SK-N-SH treated with all-trans-retinoic acid at 6 μM for 48 hours (cell line): ENCODE results near the gene ARF1.

Experiments used
- ATAC-seq: fragments of 200-7000 bp; cut with Tn5 transposase; 3 replicates; pipeline ENCODE4 v1.9.1; 2020; ENCODE audit warnings: mild to moderate bottlenecking, moderate library complexity
- ARNTL ChIP-seq: fragments of 450-650 bp; formaldehyde crosslinking; IDR thresholded peaks from 2 replicates; pipeline ENCODE4 v1.5.0; 2020; ENCODE audit warnings: low read depth, mild to moderate bottlenecking, moderate library complexity, borderline replicate concordance
- BACH2 ChIP-seq: fragments of 250-450 bp; sonication (Bioruptor Pico); IDR thresholded peaks from 2 replicates; pipeline ENCODE4 v1.9.0; 2021; ENCODE audit warnings: mild to moderate bottlenecking, borderline replicate concordance
- CSDC2 ChIP-seq: fragments of 250-450 bp; sonication (Bioruptor Pico); IDR thresholded peaks from 2 replicates; pipeline ENCODE4 v1.5.0; 2020; ENCODE audit warnings: mild to moderate bottlenecking, moderate library complexity
- ESRRG ChIP-seq: fragments of 250-450 bp; sonication (Bioruptor Pico); IDR thresholded peaks from 2 replicates; pipeline ENCODE4 v1.6.1; 2021; ENCODE audit warnings: mild to moderate bottlenecking
- GLIS3 ChIP-seq: fragments of 250-450 bp; sonication (Bioruptor Pico); IDR thresholded peaks from 2 replicates; pipeline ENCODE4 v1.5.0; 2020; ENCODE audit warnings: mild to moderate bottlenecking, moderate library complexity
- ISL1 ChIP-seq: fragments of 250-450 bp; sonication (Bioruptor Pico); IDR thresholded peaks from 2 replicates; pipeline ENCODE4 v2.1.2; 2022; ENCODE audit warnings: mild to moderate bottlenecking, moderate library complexity
- OSR1 ChIP-seq: fragments of 250-450 bp; sonication (Bioruptor Pico); IDR thresholded peaks from 2 replicates; pipeline ENCODE4 v1.8.0; 2022; ENCODE audit warnings: moderate library complexity, mild to moderate bottlenecking, inconsistent platforms
- PPARA ChIP-seq: fragments of 250-450 bp; sonication (Bioruptor Pico); IDR thresholded peaks from 2 replicates; pipeline ENCODE4 v1.5.0; 2020; ENCODE audit warnings: mild to moderate bottlenecking, borderline replicate concordance
- RARB ChIP-seq: fragments of 250-450 bp; sonication (Bioruptor Pico); IDR thresholded peaks from 2 replicates; pipeline ENCODE4 v1.8.0; 2021; ENCODE audit warnings: mild to moderate bottlenecking, moderate library complexity
- SNAI2 ChIP-seq: fragments of 250-450 bp; sonication (Bioruptor Pico); IDR thresholded peaks from 2 replicates; pipeline ENCODE4 v1.5.0; 2020; ENCODE audit warnings: mild to moderate bottlenecking, moderate library complexity
- TCF4 ChIP-seq: fragments of 250-450 bp; sonication (Bioruptor Pico); IDR thresholded peaks from 2 replicates; pipeline ENCODE4 v1.8.0; 2021; ENCODE audit warnings: mild to moderate bottlenecking, moderate library complexity, borderline replicate concordance
- TOX ChIP-seq: fragments of 250-450 bp; sonication (Bioruptor Pico); IDR thresholded peaks from 2 replicates; pipeline ENCODE4 v1.8.0; 2021; ENCODE audit warnings: mild to moderate bottlenecking, moderate library complexity, borderline replicate concordance
- ZC3H10 ChIP-seq: fragments of 250-450 bp; sonication (Bioruptor Pico); IDR thresholded peaks from 2 replicates; pipeline ENCODE4 v1.5.1; 2021; ENCODE audit warnings: mild to moderate bottlenecking, moderate library complexity
- ZFP3 ChIP-seq: fragments of 250-450 bp; sonication (Bioruptor Pico); IDR thresholded peaks from 2 replicates; pipeline ENCODE4 v1.5.0; 2020; ENCODE audit warnings: mild to moderate bottlenecking, moderate library complexity
- ZNF70 ChIP-seq: fragments of 450-650 bp; formaldehyde crosslinking; IDR thresholded peaks from 2 replicates; pipeline ENCODE4 v1.5.0; 2020; ENCODE audit warnings: mild to moderate bottlenecking, moderate library complexity
- ZNF8 ChIP-seq: fragments of 450-650 bp; formaldehyde crosslinking; IDR thresholded peaks from 2 replicates; pipeline ENCODE4 v1.5.0; 2020; ENCODE audit warnings: mild to moderate bottlenecking, moderate library complexity
- TF ChIP-seq, protein P1 (sequence below): fragments of 250-450 bp; sonication (Bioruptor Pico); IDR thresholded peaks from 2 replicates; pipeline ENCODE4 v1.8.0; 2021; ENCODE audit warnings: low read depth, mild to moderate bottlenecking, moderate library complexity, borderline replicate concordance
- TF ChIP-seq, protein P2 (sequence below): fragments of 250-450 bp; sonication (Bioruptor Pico); IDR thresholded peaks from 2 replicates; pipeline ENCODE4 v1.5.1; 2021; ENCODE audit warnings: mild to moderate bottlenecking, moderate library complexity
- TF ChIP-seq, protein P3 (sequence below): fragments of 250-450 bp; sonication (Bioruptor Pico); IDR thresholded peaks from 2 replicates; pipeline ENCODE4 v1.8.0; 2020; ENCODE audit warnings: mild to moderate bottlenecking, moderate library complexity, borderline replicate concordance
- TF ChIP-seq, protein P4 (sequence below): fragments of 250-450 bp; sonication (Bioruptor Pico); IDR thresholded peaks from 2 replicates; pipeline ENCODE4 v1.5.1; 2020; ENCODE audit warnings: low read depth, mild to moderate bottlenecking, moderate library complexity

The ARF1 gene

DNA sequence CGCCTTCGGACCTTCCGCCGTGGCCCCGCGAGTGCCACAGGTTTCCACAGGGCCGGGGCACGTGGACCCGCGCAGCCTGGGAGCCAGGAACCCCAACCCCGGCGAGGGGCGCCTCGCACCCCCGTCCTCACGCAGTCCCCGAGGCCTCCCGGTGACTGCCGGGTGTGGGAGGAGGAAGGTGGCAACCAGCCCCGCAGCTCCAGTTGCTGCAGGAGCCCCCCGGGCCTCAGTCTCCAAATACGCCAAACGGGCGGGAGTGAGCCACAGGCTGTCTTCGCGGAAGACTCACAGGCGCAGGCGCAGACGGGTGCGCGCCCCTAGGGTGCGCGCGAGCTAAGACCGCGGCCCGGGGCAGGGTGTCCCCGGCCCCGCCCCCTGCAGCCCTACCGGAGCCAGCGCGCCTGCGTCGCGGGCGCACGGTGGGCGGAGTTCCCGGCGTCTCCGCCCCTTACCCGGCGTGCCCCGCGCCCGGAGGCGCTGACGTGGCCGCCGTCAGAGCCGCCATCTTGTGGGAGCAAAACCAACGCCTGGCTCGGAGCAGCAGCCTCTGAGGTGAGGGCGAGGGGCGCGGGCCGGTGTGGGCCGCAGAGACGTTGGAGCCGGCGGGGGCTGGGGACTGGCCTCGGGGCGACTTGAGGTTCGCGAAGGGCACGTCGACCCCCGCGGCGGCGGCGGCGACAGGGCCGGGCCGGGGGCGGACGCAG lies at the start of gene ARF1:
Gene ARF1 (plus strand): TSS at position 495 of the 704 bp plus-strand sequence. CDS start 14,407 bp downstream, outside the sequence.
- TF ChIP-seq ZC3H10 (CRISPR knock-in tag) (no peak), OSR1 (CRISPR knock-in tag) (0 out of 2 replicates have a peak, but pooled peaks have one; percentile 69)
- peak; percentile 90 for ATAC-seq

DNA sequence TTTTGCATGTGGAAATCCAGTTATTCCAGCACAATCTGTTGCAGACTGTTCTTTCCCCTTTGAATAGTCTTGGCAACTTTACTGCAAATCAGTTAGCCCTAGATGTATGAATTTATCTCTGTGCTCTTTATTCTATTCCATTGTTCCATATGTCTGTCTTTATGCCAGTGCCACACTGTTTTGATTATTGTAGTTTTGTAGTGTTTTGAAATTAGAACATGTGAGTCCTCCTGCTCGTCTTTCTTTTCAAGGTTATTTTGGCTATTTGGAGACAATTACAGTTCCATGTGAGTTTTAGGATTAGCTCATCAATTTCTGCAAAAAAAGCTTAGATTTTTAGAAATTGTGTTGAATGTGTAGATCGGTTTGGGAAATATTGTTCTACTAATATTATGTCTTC lies 49.1 kb upstream of the ARF1 start:
- no peak for TF ChIP-seq PPARA
- no peak for TF ChIP-seq ISL1 (CRISPR knock-in tag)
- no peak for TF ChIP-seq CSDC2 (CRISPR knock-in tag)
- no peak for TF ChIP-seq SNAI2 (CRISPR knock-in tag)
- TF ChIP-seq, protein P1, sequence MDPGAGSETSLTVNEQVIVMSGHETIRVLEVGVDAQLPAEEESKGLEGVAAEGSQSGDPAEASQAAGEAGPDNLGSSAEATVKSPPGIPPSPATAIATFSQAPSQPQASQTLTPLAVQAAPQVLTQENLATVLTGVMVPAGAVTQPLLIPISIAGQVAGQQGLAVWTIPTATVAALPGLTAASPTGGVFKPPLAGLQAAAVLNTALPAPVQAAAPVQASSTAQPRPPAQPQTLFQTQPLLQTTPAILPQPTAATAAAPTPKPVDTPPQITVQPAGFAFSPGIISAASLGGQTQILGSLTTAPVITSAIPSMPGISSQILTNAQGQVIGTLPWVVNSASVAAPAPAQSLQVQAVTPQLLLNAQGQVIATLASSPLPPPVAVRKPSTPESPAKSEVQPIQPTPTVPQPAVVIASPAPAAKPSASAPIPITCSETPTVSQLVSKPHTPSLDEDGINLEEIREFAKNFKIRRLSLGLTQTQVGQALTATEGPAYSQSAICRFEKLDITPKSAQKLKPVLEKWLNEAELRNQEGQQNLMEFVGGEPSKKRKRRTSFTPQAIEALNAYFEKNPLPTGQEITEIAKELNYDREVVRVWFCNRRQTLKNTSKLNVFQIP, result no peak
- TF ChIP-seq ZFP3 (CRISPR knock-in tag), result no peak
- TF ChIP-seq ESRRG (CRISPR knock-in tag), result no peak
- no peak for TF ChIP-seq OSR1 (CRISPR knock-in tag)
- ATAC-seq, result no peak

DNA sequence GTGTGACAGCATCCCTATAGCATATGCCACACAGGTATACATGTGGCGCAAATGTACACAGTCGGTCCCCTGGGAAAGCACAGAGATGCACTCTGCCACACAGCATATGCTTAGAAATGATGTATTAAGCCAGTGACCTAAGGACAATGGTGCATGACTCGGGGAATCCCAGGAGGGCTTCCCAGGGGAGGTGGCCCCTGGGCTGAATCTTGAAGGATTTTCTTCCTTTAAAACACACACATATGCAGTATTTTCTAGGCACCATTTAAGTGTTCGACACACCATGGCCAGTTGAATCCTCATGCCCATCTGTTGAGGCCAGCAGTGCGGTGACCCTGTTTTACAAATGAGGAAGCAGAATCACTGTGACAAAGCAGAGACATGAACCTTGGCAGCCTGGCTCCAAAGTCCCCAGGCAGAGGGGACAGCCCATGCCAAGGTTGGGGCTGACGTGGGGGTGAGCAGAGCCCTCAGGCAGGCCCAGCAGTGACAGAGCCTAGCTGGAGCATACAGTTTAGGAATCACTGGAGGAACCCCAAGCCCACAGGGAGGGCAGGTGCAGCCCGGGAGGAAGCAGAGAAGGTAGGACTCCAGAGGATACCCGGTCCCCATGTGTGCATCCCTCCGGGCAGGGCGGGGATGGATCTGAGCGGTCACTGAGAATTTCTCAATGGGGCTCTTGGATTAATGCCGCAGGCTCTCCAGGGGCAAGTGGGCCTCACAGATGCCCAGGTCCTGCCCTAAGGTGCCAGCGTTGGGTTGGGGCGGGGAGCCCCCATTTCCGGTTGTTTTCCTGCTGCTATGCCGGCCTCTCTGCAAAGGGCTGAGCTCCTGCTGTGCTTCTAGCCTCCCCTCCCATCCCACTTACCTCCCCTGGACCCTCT lies 47.3 kb upstream of the ARF1 start:
- ATAC-seq, result no peak
- TF ChIP-seq RARB (CRISPR knock-in tag) (no peak), SNAI2 (CRISPR knock-in tag) (no peak), ARNTL (CRISPR knock-in tag) (no peak)
- TF ChIP-seq, all 23 proteins: peak for 0

DNA sequence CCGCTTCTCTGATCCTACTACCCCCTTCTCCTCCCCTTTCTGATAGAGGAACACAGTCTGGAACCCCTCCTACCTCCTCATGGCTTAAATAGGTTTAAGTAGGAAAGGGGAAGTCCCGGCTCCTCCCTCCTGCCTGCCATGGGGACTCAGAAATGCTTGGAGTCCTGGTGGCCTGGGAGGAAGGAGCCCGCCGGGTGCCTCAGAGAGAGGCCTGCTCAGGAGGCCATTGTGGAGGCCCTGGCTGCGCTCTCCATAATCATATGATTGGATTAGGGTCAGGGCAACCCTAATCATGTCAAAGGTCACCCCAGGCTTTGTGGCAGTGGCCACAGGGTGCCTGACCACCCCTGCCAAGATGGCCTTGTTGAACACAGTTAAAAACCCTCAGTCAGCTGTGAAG lies 46.7 kb upstream of the ARF1 start:
- ATAC-seq, result no peak
- TF ChIP-seq TOX (CRISPR knock-in tag) (no peak), ARNTL (CRISPR knock-in tag) (no peak), ZFP3 (CRISPR knock-in tag) (no peak), ZC3H10 (CRISPR knock-in tag) (no peak), GLIS3 (CRISPR knock-in tag) (no peak), OSR1 (CRISPR knock-in tag) (no peak), PPARA (no peak), ESRRG (CRISPR knock-in tag) (no peak), ZNF70 (CRISPR knock-in tag) (no peak), SNAI2 (CRISPR knock-in tag) (no peak), RARB (CRISPR knock-in tag) (no peak), BACH2 (CRISPR knock-in tag) (no peak), ZNF8 (CRISPR knock-in tag) (no peak), ISL1 (CRISPR knock-in tag) (no peak), TCF4 (CRISPR knock-in tag) (no peak)
- TF ChIP-seq, protein P2, sequence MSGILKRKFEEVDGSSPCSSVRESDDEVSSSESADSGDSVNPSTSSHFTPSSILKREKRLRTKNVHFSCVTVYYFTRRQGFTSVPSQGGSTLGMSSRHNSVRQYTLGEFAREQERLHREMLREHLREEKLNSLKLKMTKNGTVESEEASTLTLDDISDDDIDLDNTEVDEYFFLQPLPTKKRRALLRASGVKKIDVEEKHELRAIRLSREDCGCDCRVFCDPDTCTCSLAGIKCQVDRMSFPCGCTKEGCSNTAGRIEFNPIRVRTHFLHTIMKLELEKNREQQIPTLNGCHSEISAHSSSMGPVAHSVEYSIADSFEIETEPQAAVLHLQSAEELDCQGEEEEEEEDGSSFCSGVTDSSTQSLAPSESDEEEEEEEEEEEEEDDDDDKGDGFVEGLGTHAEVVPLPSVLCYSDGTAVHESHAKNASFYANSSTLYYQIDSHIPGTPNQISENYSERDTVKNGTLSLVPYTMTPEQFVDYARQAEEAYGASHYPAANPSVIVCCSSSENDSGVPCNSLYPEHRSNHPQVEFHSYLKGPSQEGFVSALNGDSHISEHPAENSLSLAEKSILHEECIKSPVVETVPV (CRISPR knock-in tag), result no peak
- TF ChIP-seq, protein P1, result no peak
- TF ChIP-seq, protein P3, sequence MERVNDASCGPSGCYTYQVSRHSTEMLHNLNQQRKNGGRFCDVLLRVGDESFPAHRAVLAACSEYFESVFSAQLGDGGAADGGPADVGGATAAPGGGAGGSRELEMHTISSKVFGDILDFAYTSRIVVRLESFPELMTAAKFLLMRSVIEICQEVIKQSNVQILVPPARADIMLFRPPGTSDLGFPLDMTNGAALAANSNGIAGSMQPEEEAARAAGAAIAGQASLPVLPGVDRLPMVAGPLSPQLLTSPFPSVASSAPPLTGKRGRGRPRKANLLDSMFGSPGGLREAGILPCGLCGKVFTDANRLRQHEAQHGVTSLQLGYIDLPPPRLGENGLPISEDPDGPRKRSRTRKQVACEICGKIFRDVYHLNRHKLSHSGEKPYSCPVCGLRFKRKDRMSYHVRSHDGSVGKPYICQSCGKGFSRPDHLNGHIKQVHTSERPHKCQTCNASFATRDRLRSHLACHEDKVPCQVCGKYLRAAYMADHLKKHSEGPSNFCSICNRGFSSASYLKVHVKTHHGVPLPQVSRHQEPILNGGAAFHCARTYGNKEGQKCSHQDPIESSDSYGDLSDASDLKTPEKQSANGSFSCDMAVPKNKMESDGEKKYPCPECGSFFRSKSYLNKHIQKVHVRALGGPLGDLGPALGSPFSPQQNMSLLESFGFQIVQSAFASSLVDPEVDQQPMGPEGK (CRISPR knock-in tag), result no peak
- TF ChIP-seq, protein P4, sequence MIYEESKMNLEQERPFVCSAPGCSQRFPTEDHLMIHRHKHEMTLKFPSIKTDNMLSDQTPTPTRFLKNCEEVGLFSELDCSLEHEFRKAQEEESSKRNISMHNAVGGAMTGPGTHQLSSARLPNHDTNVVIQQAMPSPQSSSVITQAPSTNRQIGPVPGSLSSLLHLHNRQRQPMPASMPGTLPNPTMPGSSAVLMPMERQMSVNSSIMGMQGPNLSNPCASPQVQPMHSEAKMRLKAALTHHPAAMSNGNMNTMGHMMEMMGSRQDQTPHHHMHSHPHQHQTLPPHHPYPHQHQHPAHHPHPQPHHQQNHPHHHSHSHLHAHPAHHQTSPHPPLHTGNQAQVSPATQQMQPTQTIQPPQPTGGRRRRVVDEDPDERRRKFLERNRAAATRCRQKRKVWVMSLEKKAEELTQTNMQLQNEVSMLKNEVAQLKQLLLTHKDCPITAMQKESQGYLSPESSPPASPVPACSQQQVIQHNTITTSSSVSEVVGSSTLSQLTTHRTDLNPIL, result no peak
